HepG2 (cell line): Measurements from ENCODE around the gene TSPAN2. TPM values are rescaled to one million over a fixed set of nuclear protein-coding genes. Genes with fewer than 3 reads are reported as not detected.

Experiments
- ATAC-seq: fragments of 200-7000 bp; cut with Tn5 transposase; 3 replicates; pipeline ENCODE4 v1.9.1; 2020; ENCODE audit warnings: mild to moderate bottlenecking, moderate library complexity
- BruUV-seq: library from RNA; stranded (reverse); fragments of 400-500 nt; replicated peaks from 2 replicates; lab custom pipeline; 2021; lab: Mats Ljungman, UMichigan
- CTCF ChIA-PET: fragments of 300-600 bp; formaldehyde crosslinking; extraction: SDS; loops from one replicate; lab custom pipeline; 2021; ENCODE audit warnings: low total read pairs, inconsistent platforms, low intra/inter-chr PET ratio; lab: Yijun Ruan, JAX
- POLR2A ChIA-PET: fragments of 350-600 bp; sonication (Branson Sonifier 250); formaldehyde crosslinking; loops from one replicate; lab custom pipeline; 2020; ENCODE audit warnings: antibody characterized with exemption, inconsistent platforms; lab: Yijun Ruan, JAX
- DNase-seq: peaks from one replicate; pipeline ENCODE4 v3.0.0-alpha.2; 2015; ENCODE audit warnings: low spot score
- FAIRE-seq: peaks from 3 replicates; lab custom pipeline; 2011; peaks lifted over from hg19 to GRCh38; lab: Jason Lieb, UNC
- H2AFZ ChIP-seq: one replicate; pipeline ENCODE4 v1.6.1; 2011; ENCODE audit warnings: low read length, inconsistent platforms
- H3K27ac ChIP-seq: fragments of 300-600 bp; 3 replicates; pipeline ENCODE4 v1.8.0; 2011; ENCODE audit warnings: mixed run types, mild to moderate bottlenecking, mixed read lengths, low read length, inconsistent platforms; ENCODE audit not compliant: insufficient read depth; ENCODE audit errors: extremely low read length
- H3K27me3 ChIP-seq, 2 experiments: fragments of 200-600 bp in 1 of 2; 2 replicates in 1 of 2; 3 replicates in 1 of 2; pipeline versions ENCODE4 v1.6.0 to v1.8.0; 2011; ENCODE audit warnings: low read length in 2 of 2, mild to moderate bottlenecking in 2 of 2, moderate library complexity in 2 of 2, inconsistent platforms in 1 of 2; ENCODE audit not compliant: insufficient read depth in 2 of 2, control insufficient read depth in 1 of 2
- H3K36me3 ChIP-seq, 2 experiments: fragments of 200-600 bp in 1 of 2; replicated peaks in 1 of 2; 2 replicates in 1 of 2; 3 replicates in 1 of 2; pipeline versions ENCODE4 v1.5.1 to v1.8.0; 2011; ENCODE audit warnings: low read length in 2 of 2, inconsistent platforms in 1 of 2; ENCODE audit not compliant: insufficient read depth in 2 of 2, control insufficient read depth in 1 of 2
- H3K4me1 ChIP-seq: 2 replicates; pipeline ENCODE4 v1.5.1; 2012; ENCODE audit warnings: low read length, inconsistent platforms; ENCODE audit not compliant: insufficient read depth
- H3K4me2 ChIP-seq: 2 replicates; pipeline ENCODE4 v1.6.0; 2011; ENCODE audit warnings: low read depth, low read length, inconsistent platforms
- H3K4me3 ChIP-seq, 3 experiments: fragments of 200-600 bp in 1 of 3; sonication (generic), shearing (Covaris generic) in 1 of 3; replicated peaks in 1 of 3; 2 replicates each; pipeline ENCODE4 v1.5.1; 2011 to 2016; ENCODE audit warnings: low read length in 3 of 3, inconsistent platforms in 2 of 3, low read depth in 2 of 3, mild to moderate bottlenecking in 2 of 3, control low read depth in 1 of 3, mixed read lengths in 1 of 3; ENCODE audit not compliant: insufficient read depth in 1 of 3
- H3K79me2 ChIP-seq: one replicate; pipeline ENCODE4 v1.6.1; 2011; ENCODE audit warnings: low read length, inconsistent platforms; ENCODE audit not compliant: insufficient read depth
- H3K9ac ChIP-seq: 2 replicates; pipeline ENCODE4 v1.6.0; 2011; ENCODE audit warnings: mild to moderate bottlenecking, low read depth, low read length, inconsistent platforms; ENCODE audit not compliant: insufficient read depth
- H3K9me3 ChIP-seq: 2 replicates; pipeline ENCODE4 v1.5.1; 2012; ENCODE audit warnings: mild to moderate bottlenecking, low read length
- H4K20me1 ChIP-seq: 2 replicates; pipeline ENCODE4 v1.6.0; 2011; ENCODE audit warnings: inconsistent platforms, mild to moderate bottlenecking, low read length, moderate library complexity; ENCODE audit not compliant: insufficient read depth
- AFF4 ChIP-seq: sonication (generic); formaldehyde crosslinking; IDR thresholded peaks from 2 replicates; pipeline ENCODE4 v1.4.0; 2020; ENCODE audit warnings: missing genetic modification reagents
- CHD2 ChIP-seq: IDR thresholded peaks from 2 replicates; pipeline ENCODE4 v1.6.1; 2011; ENCODE audit warnings: low read depth, low read length, improper control_type of control experiment
- FIP1L1 ChIP-seq: fragments of 200-400 bp; formaldehyde crosslinking; IDR thresholded peaks from 2 replicates; pipeline ENCODE4 v1.6.1; 2018; ENCODE audit warnings: low read depth, mild to moderate bottlenecking, low read length, moderate library complexity, borderline replicate concordance; ENCODE audit not compliant: insufficient read depth
- HNF4A ChIP-seq: sonication (generic); formaldehyde crosslinking; IDR thresholded peaks from 2 replicates; pipeline ENCODE4 v1.4.0; 2020; ENCODE audit warnings: missing genetic modification reagents
- MXD4 ChIP-seq: IDR thresholded peaks from 2 replicates; pipeline ENCODE4 v1.6.1; 2016; ENCODE audit warnings: mild to moderate bottlenecking, missing biosample characterization, missing genetic modification reagents
- RFX1 ChIP-seq: fragments of 450-650 bp; IDR thresholded peaks from 2 replicates; pipeline ENCODE4 v1.6.1; 2017
- ZNF10 ChIP-seq: sonication (generic); formaldehyde crosslinking; IDR thresholded peaks from 2 replicates; pipeline ENCODE4 v1.4.0; 2020; ENCODE audit warnings: mild to moderate bottlenecking, low read depth, missing genetic modification reagents, borderline replicate concordance
- ZNF609 ChIP-seq: sonication (generic); formaldehyde crosslinking; IDR thresholded peaks from 2 replicates; pipeline ENCODE4 v1.4.0; 2020; ENCODE audit warnings: mild to moderate bottlenecking, missing genetic modification reagents, borderline replicate concordance
- ZNF619 ChIP-seq: sonication (generic); formaldehyde crosslinking; IDR thresholded peaks from 2 replicates; pipeline ENCODE4 v1.4.0; 2020; ENCODE audit warnings: mild to moderate bottlenecking, missing genetic modification reagents
- ZNF788 ChIP-seq: sonication (generic); formaldehyde crosslinking; IDR thresholded peaks from 2 replicates; pipeline ENCODE4 v1.5.0; 2020; ENCODE audit warnings: mild to moderate bottlenecking, missing genetic modification reagents, borderline replicate concordance
- WGBS: methylation state at CpG from one replicate; pipeline ENCODE4 v1.1.6; 2017; ENCODE audit warnings: low lambda C conversion rate; 5-methylcytosine and 5-hydroxymethylcytosine counted together
- in situ Hi-C: cut with HindIII; loops from 2 replicates; pipeline ENCODE4 v1.10.0; 2017; ENCODE audit warnings: low pct_unique_long_range_greater_than_20kb; ENCODE audit not compliant: extremely low pct_ligation_motif_present
- intact Hi-C: fragments of 100-400 bp; cut with micrococcal nuclease; formaldehyde crosslinking; loops from one replicate; pipeline ENCODE4 v1.10.0; 2022; ENCODE audit not compliant: unreplicated experiment
- polyA plus RNA-seq, 8 experiments: library from polyadenylated mRNA; depleted of rRNA in 3 of 8; stranded (reverse) in 7 of 8; unstranded in 1 of 8; fragments of >200 nt; fragmentation: Illumina TruSeq in 4 of 8; extraction: Trizol in 4 of 8; gene quantifications; 2 replicates each; pipeline versions ENCODE4 v1.2.1 to v1.2.3, GENCODE V29; 2011 to 2016; ENCODE audit warnings: low read depth in 4 of 8, missing spikeins in 1 of 8, mixed read lengths in 1 of 8; ENCODE audit not compliant: insufficient read depth in 1 of 8
- total RNA-seq, 5 experiments: library from RNA; depleted of rRNA; stranded (reverse); fragments of >200 nt; fragmentation: Illumina TruSeq; extraction: Trizol; gene quantifications; 2 replicates each; pipeline ENCODE4 v1.2.3, GENCODE V29; 2016; ENCODE audit warnings: low read depth in 1 of 5

TSPAN2 gene
- total and polyA plus RNA-seq, 2 of the 13 experiments (the other 11 are each of a cell fraction or from before 2014, with no cell fraction given), result not detected

GRCh38 chr1:115012006-115012405, 77.3 kb downstream of the TSPAN2 start:
- 56% methylated on average over 1 of the region's 1 CpG for WGBS
- Histone ChIP-seq H3K9me3 (no peaks in the 10 kb centered on the region), H3K4me2 (no peak overlapping the region), H3K4me3 (no peak overlapping the region), H3K9ac (no peak overlapping the region), H3K36me3 (no peaks in the 10 kb centered on the region), H3K79me2 (no peaks in the 10 kb centered on the region), H3K4me1 (no peaks in the 10 kb centered on the region), H3K27me3 (no peaks in the 10 kb centered on the region; a peak in 1 of 5 replicates), H2AFZ (no peak overlapping the region), H4K20me1 (no peaks in the 10 kb centered on the region), H3K27ac (no peak overlapping the region)
- in situ Hi-C loops (no loop called here), intact Hi-C loops (no loop called here)
- ChIA-PET POLR2A (no interaction called here), CTCF (no interaction called here)
- ATAC-seq (no peak), DNase-seq (no peak), FAIRE-seq (no peak)
- no peak for TF ChIP-seq ZNF609 (CRISPR knock-in tag)
- 0 out of 2 replicates have a peak, but pooled peaks have one; percentile 19 for TF ChIP-seq HNF4A (CRISPR knock-in tag)
- BruUV-seq, result no TSS peak

- Histone ChIP-seq H4K20me1 (no peaks in the 10 kb centered on the region), H3K79me2 (no peaks in the 10 kb centered on the region), H2AFZ (no peak overlapping the region), H3K4me3 (no peak overlapping the region), H3K4me1 (no peaks in the 10 kb centered on the region), H3K9ac (no peak overlapping the region), H3K36me3 (no peaks in the 10 kb centered on the region), H3K4me2 (no peak overlapping the region), H3K27ac (no peak overlapping the region), H3K27me3 (no peaks in the 10 kb centered on the region), H3K9me3 (no peaks in the 10 kb centered on the region)
- in situ Hi-C loops (no loop called here), intact Hi-C loops (no loop called here)
- ChIA-PET POLR2A (no interaction called here), CTCF (no interaction called here)
- DNase-seq (no peak), FAIRE-seq (no peak), ATAC-seq (no peak)
- BruUV-seq, result no TSS peak
- WGBS, result 48% methylated on average over 2 of the region's 2 CpGs
- TF ChIP-seq CHD2 (no peak), FIP1L1 (no peak), ZNF788 (CRISPR knock-in tag) (no peak), ZNF10 (CRISPR knock-in tag) (no peak), ZNF619 (CRISPR knock-in tag) (no peak), MXD4 (no peak), AFF4 (CRISPR knock-in tag) (no peak), RFX1 (no peak)
Observed at GRCh38 chr1:115006191-115006590, 83.1 kb downstream of the TSPAN2 start.
